IMR-90 (cell line): Measurements from ENCODE around the gene PRRC2A. TPM values are rescaled to one million over a fixed set of nuclear protein-coding genes. Genes with fewer than 3 reads are reported as not detected.

ENCODE experiments used
- ATAC-seq: fragments of 200-7000 bp; cut with Tn5 transposase; 2 replicates; pipeline ENCODE4 v1.9.1; 2020; ENCODE audit warnings: low read depth, mild to moderate bottlenecking, moderate library complexity
- BruUV-seq: library from RNA; stranded (reverse); fragments of 400-500 nt; replicated peaks from 2 replicates; lab custom pipeline; 2021; lab: Mats Ljungman, UMichigan
- CTCF ChIA-PET: fragments of 300-600 bp; formaldehyde crosslinking; extraction: SDS; loops from one replicate; lab custom pipeline; 2021; ENCODE audit warnings: antibody characterized with exemption; lab: Yijun Ruan, JAX
- POLR2A ChIA-PET: fragments of 300-600 bp; sonication (Branson Sonifier 250); formaldehyde crosslinking; loops from one replicate; lab custom pipeline; 2022; ENCODE audit warnings: antibody characterized with exemption; ENCODE audit not compliant: unreplicated experiment; lab: Charles Lee
- DNase-seq: peaks from one replicate; pipeline ENCODE4 v3.0.0; 2013
- H2AFZ ChIP-seq: replicated peaks from 2 replicates; pipeline ENCODE3; 2013; ENCODE audit warnings: low read length, mild to moderate bottlenecking; ENCODE audit not compliant: poor library complexity
- H2AK5ac ChIP-seq: 2 replicates; pipeline ENCODE4 v1.6.1; 2013; ENCODE audit warnings: low read depth, low read length, inconsistent platforms
- H2AK9ac ChIP-seq: replicated peaks from 2 replicates; pipeline ENCODE3; 2013; ENCODE audit warnings: mild to moderate bottlenecking, low read depth, low read length, moderate library complexity; ENCODE audit not compliant: poor library complexity
- H2BK120ac ChIP-seq: 2 replicates; pipeline ENCODE4 v1.6.1; 2013; ENCODE audit warnings: low read depth, low read length, inconsistent platforms
- H2BK15ac ChIP-seq: 3 replicates; pipeline ENCODE4 v1.6.1; 2013; ENCODE audit warnings: low read depth, low read length, inconsistent platforms
- H2BK20ac ChIP-seq: 2 replicates; pipeline ENCODE4 v1.6.1; 2013; ENCODE audit warnings: low read depth, mild to moderate bottlenecking, inconsistent platforms, low read length, moderate library complexity
- H2BK5ac ChIP-seq: 2 replicates; pipeline ENCODE4 v1.6.1; 2013; ENCODE audit warnings: mild to moderate bottlenecking, low read depth, low read length, inconsistent platforms; ENCODE audit not compliant: poor library complexity, severe bottlenecking
- H3K14ac ChIP-seq: replicated peaks from 2 replicates; pipeline ENCODE4 v1.6.1; 2013; ENCODE audit warnings: low read depth, low read length, inconsistent platforms
- H3K18ac ChIP-seq: 2 replicates; pipeline ENCODE4 v1.6.1; 2013; ENCODE audit warnings: low read depth, low read length, control low read depth
- H3K23ac ChIP-seq: 2 replicates; pipeline ENCODE4 v1.6.1; 2013; ENCODE audit warnings: low read depth, low read length, inconsistent platforms
- H3K27ac ChIP-seq: 2 replicates; pipeline ENCODE4 v1.5.1; 2013; ENCODE audit warnings: mild to moderate bottlenecking, control low read depth, low read length; ENCODE audit not compliant: insufficient read depth
- H3K27me3 ChIP-seq: 2 replicates; pipeline ENCODE4 v1.6.1; 2013; ENCODE audit warnings: low read length; ENCODE audit not compliant: control insufficient read depth, insufficient read depth
- H3K36me3 ChIP-seq: 2 replicates; pipeline ENCODE4 v1.6.1; 2013; ENCODE audit warnings: low read length, mixed read lengths; ENCODE audit not compliant: control insufficient read depth, insufficient read depth
- H3K4ac ChIP-seq: 2 replicates; pipeline ENCODE4 v1.6.1; 2013; ENCODE audit warnings: low read depth, low read length, inconsistent platforms
- H3K4me1 ChIP-seq: 2 replicates; pipeline ENCODE4 v1.6.1; 2013; ENCODE audit warnings: low read length, mixed read lengths; ENCODE audit not compliant: control insufficient read depth, insufficient read depth
- H3K4me2 ChIP-seq: 2 replicates; pipeline ENCODE4 v1.6.1; 2013; ENCODE audit warnings: low read depth, mild to moderate bottlenecking, control low read depth, low read length, moderate library complexity
- H3K4me3 ChIP-seq: 2 replicates; pipeline ENCODE4 v1.5.1; 2013; ENCODE audit warnings: low read depth, mild to moderate bottlenecking, control low read depth, low read length, moderate library complexity; ENCODE audit not compliant: insufficient read depth
- H3K56ac ChIP-seq: 2 replicates; pipeline ENCODE4 v1.6.1; 2013; ENCODE audit warnings: low read length, inconsistent platforms; ENCODE audit not compliant: insufficient read depth; ENCODE audit errors: extremely low read depth
- H3K79me1 ChIP-seq, 2 experiments: 2 replicates each; pipeline ENCODE4 v1.6.1; 2013; ENCODE audit warnings: low read length in 2 of 2, inconsistent platforms in 1 of 2, low read depth in 1 of 2
- H3K9ac ChIP-seq: 2 replicates; pipeline ENCODE4 v1.6.1; 2013; ENCODE audit warnings: low read depth, low read length, control low read depth
- H3K9me1 ChIP-seq: 2 replicates; pipeline ENCODE4 v1.6.1; 2013; ENCODE audit warnings: low read length, inconsistent platforms; ENCODE audit not compliant: insufficient read depth
- H3K9me3 ChIP-seq: 2 replicates; pipeline ENCODE4 v1.6.1; 2013; ENCODE audit warnings: low read length; ENCODE audit not compliant: control insufficient read depth, insufficient read depth
- H4K20me1 ChIP-seq: 2 replicates; pipeline ENCODE4 v1.6.1; 2013; ENCODE audit warnings: low read length, inconsistent platforms; ENCODE audit not compliant: insufficient read depth
- H4K5ac ChIP-seq: 2 replicates; pipeline ENCODE4 v1.6.1; 2013; ENCODE audit warnings: mild to moderate bottlenecking, low read depth, low read length, control low read depth
- H4K8ac ChIP-seq, 2 experiments: 2 replicates each; pipeline ENCODE4 v1.6.1; 2013; ENCODE audit warnings: low read depth in 2 of 2, low read length in 2 of 2, control low read depth in 1 of 2, inconsistent platforms in 1 of 2
- H4K91ac ChIP-seq: 2 replicates; pipeline ENCODE4 v1.6.1; 2013; ENCODE audit warnings: low read depth, low read length, inconsistent platforms; ENCODE audit not compliant: insufficient read depth
- BHLHE40 ChIP-seq: fragments of 150-350 bp; IDR thresholded peaks from 2 replicates; pipeline ENCODE4 v1.6.1; 2016; ENCODE audit warnings: mild to moderate bottlenecking, low read depth, low read length
- MAZ ChIP-seq: IDR thresholded peaks from 2 replicates; pipeline ENCODE4 v1.6.1; 2012; ENCODE audit warnings: low read depth, mild to moderate bottlenecking, low read length, improper control_type of control experiment, moderate library complexity, borderline replicate concordance
- MXI1 ChIP-seq: IDR thresholded peaks from 2 replicates; pipeline ENCODE4 v1.6.1; 2012; ENCODE audit warnings: low read depth, mild to moderate bottlenecking, low read length, moderate library complexity, borderline replicate concordance
- WGBS, 2 experiments: methylation state at CpG; one replicate each; pipeline versions ENCODE4 v1.1.5 to v1.1.7; 2013; ENCODE audit warnings: missing lambda C conversion rate in 2 of 2; ENCODE audit not compliant: insufficient read length in 1 of 2; ENCODE audit errors: extremely low coverage in 2 of 2; 5-methylcytosine and 5-hydroxymethylcytosine counted together
- dilution Hi-C: fragments of 300-500 bp; cut with HindIII; formaldehyde crosslinking; loops from one replicate; pipeline ENCODE4 v1.14.3; 2018; ENCODE audit warnings: low sequenced_read_pairs; ENCODE audit not compliant: unreplicated experiment
- in situ Hi-C: fragments of 300-500 bp; cut with MboI; formaldehyde crosslinking; loops from 3 replicates; pipeline ENCODE4 v1.14.3; 2019; ENCODE audit warnings: low sequenced_read_pairs, inconsistent platforms, mixed read lengths
- intact Hi-C: fragments of 100-400 bp; cut with micrococcal nuclease; formaldehyde crosslinking; loops from 2 replicates; pipeline ENCODE4 v1.10.0; 2022
- polyA plus RNA-seq, 3 experiments: library from polyadenylated mRNA; depleted of rRNA; stranded (reverse); fragments of >200 nt; gene quantifications; 2 replicates each; pipeline ENCODE4 v1.2.3, GENCODE V29; 2012; ENCODE audit warnings: low replicate concordance in 1 of 3
- total RNA-seq: library from RNA; depleted of rRNA; stranded (reverse); fragments of >200 nt; gene quantifications from 2 replicates; pipeline ENCODE4 v1.2.3, GENCODE V29; 2012
- TF ChIP-seq, protein P1 (sequence below): fragments of 150-350 bp; IDR thresholded peaks from 2 replicates; pipeline ENCODE4 v1.6.1; 2017; ENCODE audit warnings: mild to moderate bottlenecking, antibody characterized with exemption, low read length, low read depth

PRRC2A gene
- total and polyA plus RNA-seq, 2 of the 4 experiments (the other 2 are of a cell fraction) = 7.7 to 88.6 TPM

DNA sequence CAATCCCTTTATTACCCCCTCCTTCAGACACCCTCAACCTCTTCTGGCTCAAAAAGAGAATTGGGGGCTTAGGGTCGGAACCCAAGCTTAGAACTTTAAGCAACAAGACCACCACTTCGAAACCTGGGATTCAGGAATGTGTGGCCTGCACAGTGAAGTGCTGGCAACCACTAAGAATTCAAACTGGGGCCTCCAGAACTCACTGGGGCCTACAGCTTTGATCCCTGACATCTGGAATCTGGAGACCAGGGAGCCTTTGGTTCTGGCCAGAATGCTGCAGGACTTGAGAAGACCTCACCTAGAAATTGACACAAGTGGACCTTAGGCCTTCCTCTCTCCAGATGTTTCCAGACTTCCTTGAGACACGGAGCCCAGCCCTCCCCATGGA is 42.9 kb upstream of the PRRC2A start:
- Histone ChIP-seq H3K4me1 (peaks cover 4% of the 10 kb centered on the region; the same call in 1 of the 2 replicates), H3K4me3 (no peak overlapping the region), H3K4ac (no peak overlapping the region), H3K27ac (no peak overlapping the region), H2BK20ac (no peak overlapping the region), H3K23ac (no peak overlapping the region), H3K56ac (no peak overlapping the region), H3K9me3 (no peaks in the 10 kb centered on the region), H4K8ac (no peak overlapping the region), H3K79me1 (no peaks in the 10 kb centered on the region), H2AK5ac (no peak overlapping the region), H3K36me3 (no peaks in the 10 kb centered on the region), H3K9ac (no peak overlapping the region), H3K27me3 (peaks cover 25% of the 10 kb centered on the region), H4K5ac (no peak overlapping the region), H2BK5ac (no peak overlapping the region), H4K20me1 (no peaks in the 10 kb centered on the region), H2BK15ac (no peak overlapping the region), H3K9me1 (no peaks in the 10 kb centered on the region; the same call in 1 of the 2 replicates), H3K14ac (no peak overlapping the region), H3K4me2 (no peak overlapping the region), H2BK120ac (no peak overlapping the region), H3K18ac (no peak overlapping the region), H4K91ac (no peak overlapping the region), H2AK9ac (no peak overlapping the region), H2AFZ (no peak overlapping the region)
- TF ChIP-seq MAZ (no peak), BHLHE40 (no peak), MXI1 (no peak)
- TF ChIP-seq, protein P1, sequence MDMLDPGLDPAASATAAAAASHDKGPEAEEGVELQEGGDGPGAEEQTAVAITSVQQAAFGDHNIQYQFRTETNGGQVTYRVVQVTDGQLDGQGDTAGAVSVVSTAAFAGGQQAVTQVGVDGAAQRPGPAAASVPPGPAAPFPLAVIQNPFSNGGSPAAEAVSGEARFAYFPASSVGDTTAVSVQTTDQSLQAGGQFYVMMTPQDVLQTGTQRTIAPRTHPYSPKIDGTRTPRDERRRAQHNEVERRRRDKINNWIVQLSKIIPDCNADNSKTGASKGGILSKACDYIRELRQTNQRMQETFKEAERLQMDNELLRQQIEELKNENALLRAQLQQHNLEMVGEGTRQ = no peak
- WGBS, 2 experiments = no CpG with 5 or more reads among the region's 3 CpGs
- DNase-seq = no peak
- dilution Hi-C loops (no loop called here), in situ Hi-C loops (no loop called here), intact Hi-C loops (no loop called here)
- ChIA-PET POLR2A (no interaction called here), CTCF (interaction anchor here (1.1 to 1.2 kb wide), 2 partner anchors 26 to 31 kb away, joined by 3 read pairs; partner anchors contain the start of gene ATP6V1G2)
- no peak for ATAC-seq
- no TSS peak for BruUV-seq
